ENCODE measurements around the gene KIRREL3.

- TF ChIP-seq POLR2A (IDR thresholded peaks at IDR 0.05; ENCODE audit: low read depth, low read length): no peak
- no peak for TF ChIP-seq NFE2L2 (IDR thresholded peaks at IDR 0.05; ENCODE audit: low read depth, low read length)
- TF ChIP-seq CEBPB (IDR thresholded peaks at IDR 0.05; ENCODE audit: low read depth, low read length): no peak
- no peak for TF ChIP-seq CTCF (conservative IDR thresholded peaks at IDR 0.05; ENCODE audit: low read depth, low read length)
- no peak for TF ChIP-seq MXI1 (IDR thresholded peaks at IDR 0.05; ENCODE audit: borderline replicate concordance, low read depth, low read length)
- TF ChIP-seq CHD1 (IDR thresholded peaks at IDR 0.05; ENCODE audit: low read depth, low read length): no peak
- no peak for TF ChIP-seq MAZ (IDR thresholded peaks at IDR 0.05; ENCODE audit: borderline replicate concordance, low read depth, low read length)
Measured at GRCh38 chr11:126419801-126420697, 580.5 kb downstream of the KIRREL3 start.

All from IMR-90 (cell line).